Measurements from ENCODE around the gene NME9.

The NME9 gene

GRCh38 chr3:138332472-138333073 lies 2.9 kb upstream of the NME9 start:
- no peak for DNase-seq

- DNase-seq = no peak
Observed at GRCh38 chr3:138331143-138331894, 1.7 kb upstream of the NME9 start.

GRCh38 chr3:138329984-138330293 lies 288 bp upstream of the NME9 start:
- no peak for DNase-seq

- DNase-seq = no peak
Observed at GRCh38 chr3:138328341-138328740, 1.3 kb downstream of the NME9 start.

GRCh38 chr3:138327831-138328230 lies 1.8 kb downstream of the NME9 start:
- no peak for DNase-seq

GRCh38 chr3:138326866-138327595 lies 2.6 kb downstream of the NME9 start:
- DNase-seq = no peak

- no peak for DNase-seq
Observed at GRCh38 chr3:138325990-138326389, 3.7 kb downstream of the NME9 start.

- DNase-seq = no peak
Observed at GRCh38 chr3:138323971-138324370, 5.7 kb downstream of the NME9 start.

GRCh38 chr3:138317687-138318086 lies 12.0 kb downstream of the NME9 start:
- DNase-seq = no peak

- DNase-seq = no peak
Observed at GRCh38 chr3:138314751-138315150, 14.9 kb downstream of the NME9 start.

GRCh38 chr3:138310494-138310893 lies 19.2 kb downstream of the NME9 start:
- no peak for DNase-seq

- DNase-seq = no peak
Observed at GRCh38 chr3:138308783-138309182, 20.9 kb downstream of the NME9 start.

- DNase-seq = no peak
Observed at GRCh38 chr3:138307899-138308298, 21.8 kb downstream of the NME9 start.

- no peak for DNase-seq
Observed at GRCh38 chr3:138303474-138303873, 26.2 kb downstream of the NME9 start.

- DNase-seq = no peak
Observed at GRCh38 chr3:138300647-138301046, 29.0 kb downstream of the NME9 start.

- DNase-seq = no peak
Observed at GRCh38 chr3:138297876-138298275, 31.8 kb downstream of the NME9 start.

GRCh38 chr3:138297059-138297607 lies 32.5 kb downstream of the NME9 start:
- no peak for DNase-seq

GRCh38 chr3:138296639-138297038 lies 33.0 kb downstream of the NME9 start:
- DNase-seq = no peak

GRCh38 chr3:138289701-138290100 lies 40.0 kb downstream of the NME9 start:
- DNase-seq = no peak

- DNase-seq = no peak
Observed at GRCh38 chr3:138289260-138289659, 40.4 kb downstream of the NME9 start.

GRCh38 chr3:138284957-138285477 lies 44.6 kb downstream of the NME9 start:
- no peak for DNase-seq

- DNase-seq = no peak
Observed at GRCh38 chr3:138284079-138284478, 45.6 kb downstream of the NME9 start.

- no peak for DNase-seq
Observed at GRCh38 chr3:138282836-138283235, 46.8 kb downstream of the NME9 start.

GRCh38 chr3:138281561-138281960 lies 48.1 kb downstream of the NME9 start:
- DNase-seq = no peak

Data from amniotic stem cell (primary cell).